ENCODE results near the gene P2RX3.

DNA sequence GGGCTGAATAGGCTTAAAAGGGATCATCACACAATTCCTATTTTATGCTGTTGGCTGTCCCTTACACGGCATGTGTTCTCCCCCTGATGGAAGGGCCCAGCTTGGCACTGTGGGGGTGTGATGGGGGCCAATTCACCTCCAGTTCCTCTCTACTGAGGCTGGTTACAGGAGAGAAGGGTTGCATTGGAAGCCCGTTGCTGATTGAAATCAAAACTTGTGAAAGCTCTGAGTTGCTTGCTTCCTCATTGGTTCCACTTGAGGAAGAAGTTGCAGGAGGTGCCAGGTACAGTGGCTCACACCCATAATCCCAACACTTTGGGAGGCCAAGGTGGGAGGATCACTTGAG is 65.6 kb downstream of the P2RX3 start:
- TF ChIP-seq, protein P1, sequence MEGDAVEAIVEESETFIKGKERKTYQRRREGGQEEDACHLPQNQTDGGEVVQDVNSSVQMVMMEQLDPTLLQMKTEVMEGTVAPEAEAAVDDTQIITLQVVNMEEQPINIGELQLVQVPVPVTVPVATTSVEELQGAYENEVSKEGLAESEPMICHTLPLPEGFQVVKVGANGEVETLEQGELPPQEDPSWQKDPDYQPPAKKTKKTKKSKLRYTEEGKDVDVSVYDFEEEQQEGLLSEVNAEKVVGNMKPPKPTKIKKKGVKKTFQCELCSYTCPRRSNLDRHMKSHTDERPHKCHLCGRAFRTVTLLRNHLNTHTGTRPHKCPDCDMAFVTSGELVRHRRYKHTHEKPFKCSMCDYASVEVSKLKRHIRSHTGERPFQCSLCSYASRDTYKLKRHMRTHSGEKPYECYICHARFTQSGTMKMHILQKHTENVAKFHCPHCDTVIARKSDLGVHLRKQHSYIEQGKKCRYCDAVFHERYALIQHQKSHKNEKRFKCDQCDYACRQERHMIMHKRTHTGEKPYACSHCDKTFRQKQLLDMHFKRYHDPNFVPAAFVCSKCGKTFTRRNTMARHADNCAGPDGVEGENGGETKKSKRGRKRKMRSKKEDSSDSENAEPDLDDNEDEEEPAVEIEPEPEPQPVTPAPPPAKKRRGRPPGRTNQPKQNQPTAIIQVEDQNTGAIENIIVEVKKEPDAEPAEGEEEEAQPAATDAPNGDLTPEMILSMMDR (IDR thresholded peaks at IDR 0.05) = no peak
- no peak for TF ChIP-seq POLR2AphosphoS5 (IDR thresholded peaks at IDR 0.05)
- no peak for TF ChIP-seq POLR2A (IDR thresholded peaks at IDR 0.05; ENCODE audit: low read depth)
- no peak for TF ChIP-seq EP300 (IDR thresholded peaks at IDR 0.05)

All from esophagus muscularis mucosa (tissue), 4 donors.